Prostate gland (tissue), 2 donors: ENCODE measurements around the gene TFAP2E.

Experiments used
- CTCF ChIP-seq, 4 experiments: fragments of 200-600 bp in 2 of 4; fragments of 450-650 bp in 2 of 4; sonication (generic) in 2 of 4; IDR thresholded peaks; 1 replicate in 3 of 4; 2 replicates in 1 of 4; pipeline ENCODE4 v1.5.1; 2016 to 2019; ENCODE audit warnings: antibody characterized with exemption in 4 of 4, mild to moderate bottlenecking in 2 of 4, moderate library complexity in 2 of 4
- POLR2A ChIP-seq: fragments of 450-650 bp; IDR thresholded peaks from one replicate; pipeline ENCODE4 v1.6.1; 2016; ENCODE audit warnings: antibody characterized with exemption, mild to moderate bottlenecking
- POLR2AphosphoS5 ChIP-seq: sonication (generic); formaldehyde crosslinking; IDR thresholded peaks from one replicate; pipeline ENCODE4 v1.6.1; 2017; ENCODE audit warnings: antibody characterized with exemption

DNA sequence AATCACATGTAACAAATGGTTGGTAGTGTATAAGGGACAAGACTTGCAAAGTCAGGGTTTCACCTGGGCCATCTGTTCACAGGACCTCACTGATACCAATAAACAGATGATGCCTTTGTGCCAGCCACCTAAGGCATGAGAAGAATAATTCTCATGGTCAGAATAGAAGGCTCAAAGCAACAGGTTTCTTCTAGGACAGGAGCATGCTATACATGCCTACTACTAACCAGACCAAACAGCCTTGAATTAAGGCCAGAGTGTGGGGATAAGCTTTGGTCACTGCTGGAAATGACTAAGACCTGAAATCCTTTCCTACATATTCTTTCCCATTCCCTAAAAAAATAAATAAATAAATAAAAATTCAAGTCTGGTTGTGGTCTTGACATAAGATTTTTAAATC lies 50.7 kb downstream of the TFAP2E start:
- no peak for TF ChIP-seq POLR2AphosphoS5
- no peak for TF ChIP-seq CTCF (IDR thresholded peaks at IDR 0.05)
- TF ChIP-seq POLR2A: no peak
